ENCODE measurements around the gene SIPA1L2. TPM values are rescaled to one million over a fixed set of nuclear protein-coding genes. Genes with fewer than 3 reads are reported as not detected.

Gene SIPA1L2
- total RNA-seq, 4 donors from 2014 or later = 2.4 to 25.1 (median 7.0) TPM

DNA sequence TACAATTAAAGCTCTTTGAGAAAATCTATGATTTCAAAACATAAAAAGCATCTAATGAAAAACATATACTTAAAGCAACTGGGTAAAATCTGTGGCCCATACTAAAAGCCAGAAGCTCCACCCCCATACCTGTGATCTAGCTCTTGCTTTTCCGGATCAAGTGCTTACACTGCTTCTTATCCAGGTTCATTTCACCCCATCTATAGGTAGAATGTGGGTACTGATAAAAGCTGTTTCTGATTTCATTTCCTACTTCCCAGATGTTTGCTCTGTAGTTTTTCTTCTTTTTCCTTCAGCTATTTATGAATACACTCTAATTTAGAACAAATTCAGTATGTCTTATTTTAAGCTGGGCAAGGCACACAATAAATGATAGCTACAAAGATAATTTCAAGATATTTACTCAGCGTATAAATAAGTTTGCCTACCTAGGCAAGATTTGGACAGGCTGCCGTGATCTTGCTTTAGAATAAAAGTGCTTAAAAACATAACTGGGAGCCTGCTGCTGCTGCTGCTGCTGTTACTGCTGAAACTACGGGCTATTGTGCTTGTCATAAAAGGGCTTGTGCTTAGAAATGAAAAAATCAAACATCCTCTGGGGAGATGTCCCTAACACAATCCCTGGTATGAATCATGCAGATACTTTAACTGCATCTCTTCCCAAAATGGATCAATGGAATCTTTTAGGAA is 2.1 kb downstream of the SIPA1L2 start:
- Histone ChIP-seq H3K9me3 (no peaks in the 10 kb centered on the region), H3K36me3 (no peaks in the 10 kb centered on the region), H3K4me3 (no peak overlapping the region), H3K27ac (peak overlapping the region in 1 of 2 donors; percentile 3), H3K4me1 (no peaks in the 10 kb centered on the region), H3K27me3 (no peaks in the 10 kb centered on the region)
- intact Hi-C loops (cut with DNase I; ENCODE audit: low total_unique reads) = no loop called here
- DNase-seq = no peak
- TF ChIP-seq POLR2A (IDR thresholded peaks at IDR 0.05) = no peak
- TF ChIP-seq, protein P1, sequence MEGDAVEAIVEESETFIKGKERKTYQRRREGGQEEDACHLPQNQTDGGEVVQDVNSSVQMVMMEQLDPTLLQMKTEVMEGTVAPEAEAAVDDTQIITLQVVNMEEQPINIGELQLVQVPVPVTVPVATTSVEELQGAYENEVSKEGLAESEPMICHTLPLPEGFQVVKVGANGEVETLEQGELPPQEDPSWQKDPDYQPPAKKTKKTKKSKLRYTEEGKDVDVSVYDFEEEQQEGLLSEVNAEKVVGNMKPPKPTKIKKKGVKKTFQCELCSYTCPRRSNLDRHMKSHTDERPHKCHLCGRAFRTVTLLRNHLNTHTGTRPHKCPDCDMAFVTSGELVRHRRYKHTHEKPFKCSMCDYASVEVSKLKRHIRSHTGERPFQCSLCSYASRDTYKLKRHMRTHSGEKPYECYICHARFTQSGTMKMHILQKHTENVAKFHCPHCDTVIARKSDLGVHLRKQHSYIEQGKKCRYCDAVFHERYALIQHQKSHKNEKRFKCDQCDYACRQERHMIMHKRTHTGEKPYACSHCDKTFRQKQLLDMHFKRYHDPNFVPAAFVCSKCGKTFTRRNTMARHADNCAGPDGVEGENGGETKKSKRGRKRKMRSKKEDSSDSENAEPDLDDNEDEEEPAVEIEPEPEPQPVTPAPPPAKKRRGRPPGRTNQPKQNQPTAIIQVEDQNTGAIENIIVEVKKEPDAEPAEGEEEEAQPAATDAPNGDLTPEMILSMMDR (IDR thresholded peaks at IDR 0.05) = peak in 2 of 4 experiments; percentile 14

DNA sequence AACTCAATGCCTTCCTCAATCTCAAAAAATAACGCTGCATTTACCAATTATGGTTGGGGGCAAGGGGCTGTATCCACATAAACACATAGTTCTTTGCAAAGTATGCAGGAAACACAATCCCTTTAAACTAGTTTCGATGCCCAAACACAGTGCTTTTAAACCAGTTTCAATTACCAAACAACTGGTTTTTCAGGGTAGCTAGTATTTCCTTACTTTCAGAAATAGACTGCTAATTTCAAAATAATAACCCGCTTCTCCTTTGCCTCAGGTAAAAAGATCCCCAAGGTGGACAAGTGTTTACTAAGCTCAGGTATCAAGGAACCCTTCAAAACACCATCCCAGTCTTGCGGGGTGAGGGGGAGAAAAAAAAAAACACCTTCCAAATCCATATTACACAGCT is 2.8 kb downstream of the SIPA1L2 start:
- Histone ChIP-seq H3K27ac (no peak overlapping the region), H3K9me3 (no peaks in the 10 kb centered on the region), H3K4me1 (no peaks in the 10 kb centered on the region), H3K36me3 (no peaks in the 10 kb centered on the region), H3K4me3 (no peak overlapping the region), H3K27me3 (no peaks in the 10 kb centered on the region)
- intact Hi-C loops (cut with DNase I; ENCODE audit: low total_unique reads) = no loop called here
- TF ChIP-seq, protein P1 (IDR thresholded peaks at IDR 0.05) = no peak
- DNase-seq = no peak

GRCh38 chr1:232626452-232626851 is 3.5 kb downstream of the SIPA1L2 start:
- Histone ChIP-seq H3K27ac (no peak overlapping the region), H3K4me3 (no peak overlapping the region), H3K4me1 (no peaks in the 10 kb centered on the region), H3K27me3 (no peaks in the 10 kb centered on the region), H3K9me3 (no peaks in the 10 kb centered on the region), H3K36me3 (no peaks in the 10 kb centered on the region)
- intact Hi-C loops (cut with DNase I; ENCODE audit: low total_unique reads) = no loop called here
- TF ChIP-seq POLR2A (IDR thresholded peaks at IDR 0.05) = no peak
- TF ChIP-seq, protein P1 (IDR thresholded peaks at IDR 0.05) = no peak
- no peak for DNase-seq

- H3K27me3 ChIP-seq = no peaks in the 10 kb centered on the region
- H3K36me3 ChIP-seq = no peaks in the 10 kb centered on the region
- intact Hi-C loops (cut with DNase I; ENCODE audit: low total_unique reads) = no loop called here
- no peaks in the 10 kb centered on the region for H3K9me3 ChIP-seq
- DNase-seq = no peak
- TF ChIP-seq, protein P1 (IDR thresholded peaks at IDR 0.05) = no peak
- TF ChIP-seq POLR2A (IDR thresholded peaks at IDR 0.05) = no peak
- no peak overlapping the region for H3K4me3 ChIP-seq
- no peaks in the 10 kb centered on the region for H3K4me1 ChIP-seq
- no peak overlapping the region for H3K27ac ChIP-seq
These were observed 4.5 kb downstream of the SIPA1L2 start for GRCh38 chr1:232625319-232625868.

DNA sequence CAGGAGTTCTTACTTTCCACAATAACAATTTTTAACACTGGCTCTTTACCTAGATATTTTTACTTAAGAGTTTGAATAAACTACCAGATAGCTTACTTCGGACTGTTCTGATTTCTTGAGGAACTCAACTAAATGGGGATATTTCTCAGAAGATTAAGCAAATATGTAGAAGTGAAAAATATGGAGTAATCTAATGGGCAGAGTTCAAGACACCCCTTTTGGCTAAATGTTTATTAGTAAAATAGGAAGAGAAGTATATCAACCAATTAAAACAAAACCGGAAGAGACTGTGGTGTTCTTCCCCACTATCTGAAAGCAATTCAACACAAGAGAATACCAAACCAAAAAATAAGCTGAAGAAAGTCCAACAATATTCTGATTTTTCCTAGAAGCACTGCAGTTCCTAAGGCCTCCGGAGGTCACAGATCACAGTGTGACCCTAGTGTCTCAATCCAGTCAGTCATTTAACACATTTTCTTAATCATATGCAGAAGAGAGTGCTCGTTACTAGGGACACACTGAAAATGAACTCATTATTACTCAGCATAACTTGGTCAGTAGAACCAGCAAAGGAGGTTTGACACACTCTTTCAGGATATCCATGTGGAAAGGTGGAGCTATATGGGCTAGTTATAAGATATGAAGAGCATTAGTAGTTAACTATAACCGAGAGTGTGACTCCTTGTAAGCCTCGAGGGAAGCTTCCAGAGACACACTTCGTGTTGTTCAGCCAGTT is 5.2 kb downstream of the SIPA1L2 start:
- H3K27ac ChIP-seq = no peak overlapping the region

More for the DNA sequence above, 5.2 kb downstream of the SIPA1L2 start:
- Histone ChIP-seq H3K36me3 (no peaks in the 10 kb centered on the region), H3K27me3 (no peaks in the 10 kb centered on the region), H3K9me3 (no peaks in the 10 kb centered on the region), H3K4me3 (no peak overlapping the region), H3K4me1 (no peaks in the 10 kb centered on the region)
- TF ChIP-seq POLR2A (IDR thresholded peaks at IDR 0.05) = no peak
- TF ChIP-seq, protein P1 (IDR thresholded peaks at IDR 0.05) = no peak
- intact Hi-C loops (cut with DNase I; ENCODE audit: low total_unique reads) = no loop called here
- DNase-seq = no peak

Measured in uterus (tissue), 4 donors.